Neural cell (in vitro differentiated cells): ENCODE measurements around the gene SIK3.

ENCODE experiments used
- CTCF ChIP-seq: fragments of 450-650 bp; IDR thresholded peaks from 2 replicates; pipeline ENCODE4 v1.5.1; 2014; ENCODE audit warnings: antibody characterized with exemption, mild to moderate bottlenecking, moderate library complexity; ENCODE audit not compliant: poor library complexity, severe bottlenecking
- EP300 ChIP-seq: fragments of 450-650 bp; conservative IDR thresholded peaks from 2 replicates; pipeline ENCODE4 v1.6.1; 2014; ENCODE audit warnings: antibody characterized with exemption, mild to moderate bottlenecking, moderate library complexity; ENCODE audit not compliant: poor library complexity, severe bottlenecking
- EZH2 ChIP-seq: fragments of 200-600, 300-800 bp; shearing (Covaris generic), sonication (generic); IDR thresholded peaks from 2 replicates; pipeline ENCODE4 v1.6.1; 2014; ENCODE audit warnings: antibody characterized with exemption, low read length, borderline replicate concordance, mild to moderate bottlenecking; ENCODE audit not compliant: insufficient read depth, poor library complexity, severe bottlenecking
- RAD21 ChIP-seq: fragments of 450-650 bp; conservative IDR thresholded peaks from 2 replicates; pipeline ENCODE4 v1.6.1; 2014; ENCODE audit warnings: antibody characterized with exemption, mild to moderate bottlenecking, moderate library complexity

- TF ChIP-seq CTCF (no peak), EZH2 (no peak), EP300 (no peak), RAD21 (no peak)
These were observed 230.2 kb downstream of the SIK3 start for GRCh38 chr11:116868066-116868465.
